HG02870 (cell line): ENCODE results near the gene CCNF.

Experiments used
- ATAC-seq: cut with Tn5 transposase; IDR thresholded peaks from one replicate; pipeline ENCODE4 v1.9.1; 2021; ENCODE audit warnings: mild to moderate bottlenecking, moderate library complexity; ENCODE audit not compliant: unreplicated experiment

CCNF gene

GRCh38 chr16:2455081-2455845 is 26.0 kb downstream of the CCNF start:
- no peak for ATAC-seq

- ATAC-seq: no peak
Observed at GRCh38 chr16:2456551-2457153, 27.4 kb downstream of the CCNF start.

GRCh38 chr16:2457267-2457666 is 28.0 kb downstream of the CCNF start:
- no peak for ATAC-seq

- ATAC-seq: no peak
Observed at GRCh38 chr16:2457946-2458345, 28.7 kb downstream of the CCNF start.

- no peak for ATAC-seq
Observed at GRCh38 chr16:2458887-2459646, 29.8 kb downstream of the CCNF start.

GRCh38 chr16:2459647-2460390 is 30.6 kb downstream of the CCNF start, which contains the start of gene TEDC2:
TEDC2 (plus strand) TSS chr16:2460109; CDS start chr16:2460145, 36 bp downstream.
- peak; percentile 90 for ATAC-seq

GRCh38 chr16:2460391-2460713 is 31.1 kb downstream of the CCNF start:
- no peak for ATAC-seq

GRCh38 chr16:2460916-2461315 is 31.7 kb downstream of the CCNF start:
- no peak for ATAC-seq

GRCh38 chr16:2462031-2462866 is 33.0 kb downstream of the CCNF start:
- no peak for ATAC-seq

GRCh38 chr16:2464333-2464732 is 35.1 kb downstream of the CCNF start:
- no peak for ATAC-seq

- ATAC-seq: no peak
Observed at GRCh38 chr16:2465653-2466415, 36.6 kb downstream of the CCNF start.

GRCh38 chr16:2466667-2467527 is 37.6 kb downstream of the CCNF start:
- ATAC-seq: no peak

GRCh38 chr16:2467528-2468232 is 38.4 kb downstream of the CCNF start:
- ATAC-seq: no peak

- ATAC-seq: no peak
Observed at GRCh38 chr16:2468233-2468724, 39.0 kb downstream of the CCNF start.

- ATAC-seq: no peak
Observed at GRCh38 chr16:2468725-2469398, 39.6 kb downstream of the CCNF start.

GRCh38 chr16:2469399-2470233 is 40.4 kb downstream of the CCNF start:
- no peak for ATAC-seq
